Cardiac fibroblast (primary cell): ENCODE data around the gene CACNB2.

ENCODE experiments used
- DNase-seq, 2 donors: peaks; one replicate each; pipeline versions ENCODE4 v3.0.0 to v3.0.0-alpha.2; 2010; ENCODE audit warnings: low read depth in 2 of 2
- H3K4me3 ChIP-seq, 2 donors: replicated peaks in 1 of 2; 1 replicate in 1 of 2; 2 replicates in 1 of 2; pipeline ENCODE4 v1.5.1; 2011; ENCODE audit warnings: low read depth in 2 of 2, low read length in 2 of 2, mild to moderate bottlenecking in 2 of 2, moderate library complexity in 1 of 2
- TF ChIP-seq, protein P1 (sequence below): IDR thresholded peaks from one replicate; pipeline ENCODE4 v1.5.1; 2011; ENCODE audit warnings: low read depth, mild to moderate bottlenecking, low read length, inconsistent platforms

The CACNB2 gene

DNA sequence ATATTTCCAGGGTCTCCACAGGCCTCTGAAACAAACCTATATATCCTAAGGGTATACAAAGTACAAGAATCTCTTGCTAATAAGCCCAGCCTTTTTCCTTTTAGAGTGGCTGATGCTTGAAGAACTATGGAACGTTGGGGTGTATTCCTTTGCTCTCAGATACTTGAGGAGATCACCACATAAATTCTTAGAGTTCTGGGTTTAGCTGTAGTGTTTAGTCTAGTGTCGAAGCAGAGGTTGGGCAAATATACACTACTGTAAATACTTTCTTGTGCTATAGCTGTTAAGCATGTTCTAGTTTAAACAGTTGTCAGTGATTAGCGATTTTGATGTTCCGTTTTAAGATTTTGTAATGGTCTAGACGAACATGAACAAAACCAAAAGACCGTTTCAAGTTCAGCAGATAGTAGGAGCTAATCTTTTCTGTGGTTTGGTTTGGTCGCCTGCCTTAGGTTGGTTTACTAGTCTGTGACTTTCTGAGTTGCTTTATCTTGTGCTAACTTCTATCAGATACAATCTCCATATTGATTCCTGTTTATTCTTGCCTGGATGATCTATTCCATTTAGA, 281.6 kb downstream of the CACNB2 start:
- no peak for DNase-seq
- no peak overlapping the region for H3K4me3 ChIP-seq
- TF ChIP-seq, protein P1, sequence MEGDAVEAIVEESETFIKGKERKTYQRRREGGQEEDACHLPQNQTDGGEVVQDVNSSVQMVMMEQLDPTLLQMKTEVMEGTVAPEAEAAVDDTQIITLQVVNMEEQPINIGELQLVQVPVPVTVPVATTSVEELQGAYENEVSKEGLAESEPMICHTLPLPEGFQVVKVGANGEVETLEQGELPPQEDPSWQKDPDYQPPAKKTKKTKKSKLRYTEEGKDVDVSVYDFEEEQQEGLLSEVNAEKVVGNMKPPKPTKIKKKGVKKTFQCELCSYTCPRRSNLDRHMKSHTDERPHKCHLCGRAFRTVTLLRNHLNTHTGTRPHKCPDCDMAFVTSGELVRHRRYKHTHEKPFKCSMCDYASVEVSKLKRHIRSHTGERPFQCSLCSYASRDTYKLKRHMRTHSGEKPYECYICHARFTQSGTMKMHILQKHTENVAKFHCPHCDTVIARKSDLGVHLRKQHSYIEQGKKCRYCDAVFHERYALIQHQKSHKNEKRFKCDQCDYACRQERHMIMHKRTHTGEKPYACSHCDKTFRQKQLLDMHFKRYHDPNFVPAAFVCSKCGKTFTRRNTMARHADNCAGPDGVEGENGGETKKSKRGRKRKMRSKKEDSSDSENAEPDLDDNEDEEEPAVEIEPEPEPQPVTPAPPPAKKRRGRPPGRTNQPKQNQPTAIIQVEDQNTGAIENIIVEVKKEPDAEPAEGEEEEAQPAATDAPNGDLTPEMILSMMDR: no peak

DNA sequence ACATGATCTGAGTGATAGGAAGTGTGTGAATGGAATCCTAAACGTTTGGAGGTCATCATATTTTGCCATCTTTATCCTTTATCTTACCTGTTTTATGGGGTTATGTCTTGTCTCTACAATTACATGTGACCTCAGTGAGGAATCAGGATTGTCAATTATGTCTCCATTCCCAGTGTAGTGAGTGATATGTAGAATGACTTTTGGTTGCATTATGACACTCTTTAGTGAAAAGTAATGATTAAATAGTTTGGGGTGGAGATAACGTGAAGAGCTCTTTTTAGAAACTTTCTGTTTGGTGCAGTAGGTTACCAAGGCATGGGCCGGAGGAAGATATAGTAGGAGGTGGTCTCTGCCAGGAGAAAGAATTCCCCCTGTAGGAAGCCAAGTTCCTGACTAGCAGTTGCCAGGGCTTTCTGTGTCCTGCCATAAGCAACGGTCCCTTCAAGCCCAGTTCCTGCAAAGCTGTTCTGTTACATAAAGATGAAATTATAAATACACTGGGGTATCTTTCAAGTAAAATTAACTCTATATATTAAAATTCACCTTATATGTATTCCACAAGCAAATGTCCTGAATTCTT, 282.9 kb downstream of the CACNB2 start:
- TF ChIP-seq, protein P1: no peak
- H3K4me3 ChIP-seq: no peak overlapping the region
- DNase-seq: no peak

DNA sequence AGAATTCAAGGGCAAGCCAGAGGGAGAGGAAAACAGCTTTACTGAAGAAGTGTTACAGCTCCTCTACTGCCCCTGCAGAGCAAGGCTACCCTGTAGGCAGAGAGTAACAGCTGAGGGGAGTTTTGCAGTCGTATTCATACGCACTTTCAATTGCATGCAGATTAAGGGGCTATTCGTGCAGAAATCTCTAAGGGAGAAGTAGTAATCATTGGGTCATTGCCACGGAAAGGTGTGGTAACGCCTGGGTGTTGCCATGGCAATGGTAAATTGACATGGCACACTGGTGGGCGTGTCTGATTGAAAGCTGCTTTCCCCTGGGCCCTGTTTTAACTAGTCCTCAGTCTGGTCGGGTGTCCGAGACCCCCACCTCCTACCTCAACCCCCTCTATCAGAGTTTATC, 284.0 kb downstream of the CACNB2 start:
- no peak overlapping the region for H3K4me3 ChIP-seq
- TF ChIP-seq, protein P1: no peak
- DNase-seq: no peak

DNA sequence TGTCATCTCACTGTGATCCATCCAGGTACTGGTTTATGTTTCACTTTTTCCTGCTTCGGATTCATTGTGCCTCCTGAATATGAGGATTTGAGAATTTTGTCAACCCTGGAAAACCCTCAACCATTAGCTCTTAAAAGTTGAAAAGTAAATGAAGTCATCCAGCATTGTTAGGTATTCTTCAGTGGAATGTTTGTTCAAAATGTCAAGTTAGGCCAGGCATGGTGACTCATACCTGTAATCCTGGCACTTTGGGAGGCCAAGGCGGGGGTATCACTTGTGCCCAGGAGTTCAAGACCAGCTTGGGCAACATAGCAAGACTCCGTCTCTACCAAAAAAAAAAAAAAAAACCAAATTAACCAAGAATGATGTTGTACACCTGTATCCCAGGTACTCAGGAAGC, 289.1 kb downstream of the CACNB2 start:
- TF ChIP-seq, protein P1: no peak
- no peak for DNase-seq
- H3K4me3 ChIP-seq: no peak overlapping the region

DNA sequence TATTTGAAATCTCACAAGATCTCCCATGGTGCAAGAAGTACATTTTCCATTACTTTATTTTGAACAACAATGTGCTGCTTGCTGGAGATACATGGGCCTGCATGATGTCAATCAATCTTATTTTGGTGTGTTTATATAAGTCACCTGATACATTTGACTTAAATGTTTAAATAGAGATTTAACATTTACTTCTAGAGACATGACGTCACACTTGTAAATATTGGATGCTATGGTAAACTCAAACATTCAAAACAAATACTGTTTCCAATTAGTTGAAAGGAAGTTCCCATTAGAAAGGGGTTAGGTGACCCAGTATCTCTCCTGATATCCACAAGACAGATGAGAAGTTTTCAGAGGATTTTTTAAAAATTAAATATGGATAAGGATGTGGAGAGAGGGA, 296.7 kb downstream of the CACNB2 start:
- H3K4me3 ChIP-seq: no peak overlapping the region
- TF ChIP-seq, protein P1: no peak
- no peak for DNase-seq

DNA sequence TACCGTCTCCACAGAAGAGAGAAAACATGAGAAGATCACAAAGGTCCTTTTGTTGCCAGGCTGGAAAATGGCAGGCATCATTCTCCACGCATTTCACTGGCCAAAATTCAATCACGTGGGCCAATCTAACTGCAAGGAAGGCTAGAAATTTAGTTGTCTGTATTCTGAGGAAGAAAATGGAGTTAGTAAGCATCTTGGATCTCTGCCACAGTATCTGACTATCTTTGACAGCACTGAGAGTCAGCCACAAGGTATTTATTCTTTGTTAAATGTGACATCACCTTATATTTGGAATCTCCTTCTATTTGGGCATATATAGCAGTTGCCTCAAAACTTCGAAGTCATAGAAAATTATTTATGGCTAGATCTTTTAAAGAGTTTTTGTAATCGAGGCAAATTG, 297.3 kb downstream of the CACNB2 start:
- TF ChIP-seq, protein P1: no peak
- H3K4me3 ChIP-seq: no peak overlapping the region
- peak in 1 of 2 donors; percentile 3 for DNase-seq
